Inflammatory macrophage (primary cell): ENCODE data around the gene CREM.
A peak's percentile ranks its signal among the peaks of the same experiment; 100 is the strongest.

Experiments used
- DNase-seq, 2 donors: peaks; one replicate each; pipeline ENCODE4 v3.0.0-alpha.2; 2020 to 2022

Gene CREM

DNA sequence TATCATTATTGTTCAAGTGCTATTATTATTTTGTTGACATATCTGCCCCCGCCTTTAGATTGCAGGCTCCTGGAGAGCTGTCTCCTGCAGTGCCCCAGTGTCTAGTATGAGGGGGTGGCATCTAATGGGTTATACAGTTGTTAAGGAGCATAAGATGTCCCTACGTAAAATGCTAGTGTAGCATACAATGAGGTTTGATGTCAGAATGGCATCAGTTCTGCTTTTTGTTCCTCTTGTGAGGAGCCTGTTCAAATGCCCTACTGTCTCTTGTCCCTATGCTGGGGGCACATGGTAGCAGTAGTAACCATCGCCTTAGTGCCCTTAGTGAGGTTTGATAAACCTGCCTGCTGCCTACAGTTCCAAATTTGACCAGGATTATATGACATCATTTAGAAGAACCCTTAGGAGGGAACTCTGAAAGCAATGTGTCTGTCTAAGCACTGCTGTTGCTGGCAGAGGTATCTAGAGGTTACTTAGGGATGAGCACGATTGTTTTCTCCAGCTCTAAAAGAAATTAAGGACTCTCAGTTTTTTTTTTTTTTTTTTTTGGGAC, 9.7 kb downstream of the CREM start:
- peak in 1 of 2 donors; percentile 10 for DNase-seq

GRCh38 chr10:35140126-35140525, 13.5 kb downstream of the CREM start:
- DNase-seq: no peak

DNA sequence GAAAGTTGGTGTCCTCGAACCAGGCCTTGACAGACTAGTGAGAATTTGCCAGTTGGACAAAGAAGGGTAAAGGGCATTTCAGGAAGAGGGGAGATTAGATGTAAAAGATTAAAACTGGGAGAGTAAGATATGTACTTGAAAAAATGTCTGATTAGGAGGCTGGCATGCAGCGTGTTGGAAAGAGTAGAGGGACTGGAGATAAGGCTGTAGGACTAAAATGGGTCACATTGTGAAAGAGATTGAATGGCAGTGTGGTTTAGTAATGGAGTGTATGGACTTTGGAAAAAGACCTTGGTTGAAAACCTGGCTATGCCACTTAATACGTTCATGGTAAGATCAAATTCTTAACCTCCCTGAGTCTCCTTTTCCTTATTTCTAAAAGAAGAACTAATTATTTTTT, 14.1 kb downstream of the CREM start:
- DNase-seq: no peak

DNA sequence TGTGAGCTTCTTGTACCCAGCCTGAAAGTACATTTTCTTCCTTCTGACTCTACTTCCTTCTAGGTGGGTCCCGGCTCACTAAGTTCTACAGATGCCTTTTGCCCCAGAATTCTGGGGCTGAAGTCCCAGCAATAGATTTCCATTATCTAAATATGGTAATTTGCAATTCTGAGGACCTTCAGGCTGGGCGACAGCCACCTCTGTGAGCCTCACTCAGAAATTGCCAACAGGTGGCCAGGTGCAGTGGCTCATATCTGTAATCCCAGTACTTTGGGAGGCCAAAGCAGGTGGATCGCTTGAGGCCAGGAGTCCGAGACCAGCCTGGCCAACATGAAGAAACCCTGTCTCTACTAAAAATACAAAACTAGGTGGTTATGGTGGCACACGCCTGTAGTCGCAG, 23.7 kb downstream of the CREM start:
- no peak for DNase-seq

- DNase-seq: no peak
Measured at GRCh38 chr10:35152992-35153391, 26.3 kb downstream of the CREM start.

GRCh38 chr10:35153716-35154115, 27.1 kb downstream of the CREM start:
- DNase-seq: no peak

DNA sequence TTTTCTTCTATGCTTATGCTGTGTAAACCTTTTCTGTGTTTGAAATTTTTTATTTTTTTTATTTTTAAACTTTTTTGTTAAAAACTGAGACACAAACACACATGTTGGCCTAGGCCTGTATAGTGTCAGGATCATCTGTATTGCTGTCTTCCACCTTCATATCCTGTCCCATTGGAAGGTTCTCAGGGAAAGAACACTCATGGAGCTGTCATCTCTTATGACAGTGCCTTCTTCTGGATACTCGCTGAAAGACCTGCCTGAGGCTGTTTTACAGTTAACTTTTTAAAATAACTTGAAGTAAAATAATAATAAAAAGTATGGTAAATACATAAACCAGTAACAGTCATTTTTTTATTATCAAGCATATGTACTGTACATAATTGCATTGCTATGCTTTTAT, 34.1 kb downstream of the CREM start:
- no peak for DNase-seq

DNA sequence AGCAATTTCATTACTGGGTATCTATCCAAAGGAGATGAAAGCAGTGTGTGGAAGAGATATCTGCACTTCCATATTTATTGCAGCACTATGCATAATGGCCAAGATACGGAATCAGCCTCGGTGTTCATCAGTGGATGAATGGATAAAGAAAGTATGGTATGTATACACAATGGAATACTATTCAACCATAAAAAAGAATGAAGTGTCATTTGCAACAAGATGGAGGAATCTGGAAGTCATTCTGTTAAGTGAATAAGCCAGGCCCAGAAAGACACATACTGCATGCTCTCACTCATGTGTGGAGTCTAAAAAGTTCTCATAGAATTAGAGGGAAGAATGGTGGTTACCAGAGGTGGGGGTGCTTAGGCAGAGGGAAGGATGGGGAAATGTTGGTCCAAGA, 35.3 kb downstream of the CREM start:
- no peak for DNase-seq

DNA sequence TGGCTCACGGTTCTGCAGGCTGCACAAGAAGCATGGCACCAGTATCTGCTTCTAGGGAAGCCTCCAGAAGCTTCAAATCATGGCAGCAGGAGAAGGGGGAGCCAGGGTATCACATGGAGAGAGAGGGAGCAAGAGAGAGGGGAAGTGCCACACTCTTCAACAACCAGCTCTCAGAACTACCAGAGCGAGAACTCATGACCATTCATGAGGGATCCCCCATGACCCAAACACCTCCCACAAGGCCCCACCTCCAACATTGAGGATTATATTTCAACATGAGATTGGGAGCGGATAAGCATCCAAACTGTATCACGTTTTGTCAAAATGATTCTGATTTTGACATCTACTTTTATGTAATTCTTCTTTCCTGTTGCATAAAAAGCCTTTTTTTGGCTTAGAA, 38.5 kb downstream of the CREM start:
- peak; percentile 59 to 74 for DNase-seq

DNA sequence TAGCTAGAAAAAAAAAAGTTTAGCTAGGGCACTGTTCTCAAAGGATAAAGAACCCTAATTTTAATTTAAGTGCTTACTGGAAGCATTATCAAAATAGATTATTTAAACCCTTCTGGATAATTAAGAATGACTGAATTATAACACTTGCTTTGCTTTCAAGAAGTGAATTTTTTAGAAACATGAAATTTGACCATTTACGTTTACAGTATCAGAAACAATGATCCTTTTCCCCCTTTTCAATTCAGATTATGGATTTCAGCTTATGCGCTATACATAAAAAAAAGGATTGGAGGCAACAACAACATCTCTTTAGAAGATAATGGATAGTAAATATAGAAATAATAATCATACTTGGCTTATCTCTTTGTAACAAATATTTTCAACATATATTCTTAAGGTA, 39.2 kb downstream of the CREM start:
- no peak for DNase-seq

DNA sequence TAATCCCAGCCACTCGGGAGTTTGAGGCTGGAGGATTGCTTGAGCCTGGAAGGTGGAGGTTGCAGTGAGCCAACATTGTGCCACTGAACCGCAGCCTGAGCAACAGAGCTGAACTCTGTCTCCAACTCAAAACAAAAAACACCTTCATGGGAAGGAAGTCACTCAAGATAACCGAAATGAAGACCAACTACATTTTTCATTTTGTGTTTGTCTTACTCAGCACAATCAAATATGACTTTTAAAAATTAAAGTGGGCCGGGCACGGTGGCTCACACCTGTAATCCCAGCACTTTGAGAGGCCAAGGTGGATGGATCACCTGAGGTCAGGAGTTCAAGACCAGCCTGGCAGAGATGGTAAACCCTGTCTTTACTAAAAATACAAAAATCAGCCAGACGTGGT, 40.0 kb downstream of the CREM start:
- no peak for DNase-seq

DNA sequence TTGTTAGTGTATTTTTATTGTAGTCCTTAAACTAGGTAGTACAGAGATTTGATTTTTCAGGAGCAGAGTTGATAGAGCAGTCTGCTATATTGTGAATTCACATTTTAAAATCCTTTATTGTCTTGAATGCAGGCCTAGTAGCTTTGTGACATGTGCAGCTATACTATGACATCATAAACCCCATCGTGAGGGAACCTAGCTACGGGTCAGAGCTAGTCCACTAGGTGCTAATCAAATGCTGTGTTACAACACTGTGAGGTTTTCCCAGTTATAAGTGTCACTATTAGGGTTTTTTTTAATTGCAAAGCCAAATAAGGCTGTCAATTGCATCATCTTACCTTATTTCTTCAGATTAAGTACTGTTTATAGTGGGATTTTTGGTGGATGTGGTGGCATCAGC, 40.7 kb downstream of the CREM start:
- no peak for DNase-seq

- no peak for DNase-seq
Measured at GRCh38 chr10:35172146-35172545, 45.5 kb downstream of the CREM start.

GRCh38 chr10:35172574-35172973, 45.9 kb downstream of the CREM start:
- no peak for DNase-seq

GRCh38 chr10:35178331-35178730, 51.7 kb downstream of the CREM start:
- no peak for DNase-seq

DNA sequence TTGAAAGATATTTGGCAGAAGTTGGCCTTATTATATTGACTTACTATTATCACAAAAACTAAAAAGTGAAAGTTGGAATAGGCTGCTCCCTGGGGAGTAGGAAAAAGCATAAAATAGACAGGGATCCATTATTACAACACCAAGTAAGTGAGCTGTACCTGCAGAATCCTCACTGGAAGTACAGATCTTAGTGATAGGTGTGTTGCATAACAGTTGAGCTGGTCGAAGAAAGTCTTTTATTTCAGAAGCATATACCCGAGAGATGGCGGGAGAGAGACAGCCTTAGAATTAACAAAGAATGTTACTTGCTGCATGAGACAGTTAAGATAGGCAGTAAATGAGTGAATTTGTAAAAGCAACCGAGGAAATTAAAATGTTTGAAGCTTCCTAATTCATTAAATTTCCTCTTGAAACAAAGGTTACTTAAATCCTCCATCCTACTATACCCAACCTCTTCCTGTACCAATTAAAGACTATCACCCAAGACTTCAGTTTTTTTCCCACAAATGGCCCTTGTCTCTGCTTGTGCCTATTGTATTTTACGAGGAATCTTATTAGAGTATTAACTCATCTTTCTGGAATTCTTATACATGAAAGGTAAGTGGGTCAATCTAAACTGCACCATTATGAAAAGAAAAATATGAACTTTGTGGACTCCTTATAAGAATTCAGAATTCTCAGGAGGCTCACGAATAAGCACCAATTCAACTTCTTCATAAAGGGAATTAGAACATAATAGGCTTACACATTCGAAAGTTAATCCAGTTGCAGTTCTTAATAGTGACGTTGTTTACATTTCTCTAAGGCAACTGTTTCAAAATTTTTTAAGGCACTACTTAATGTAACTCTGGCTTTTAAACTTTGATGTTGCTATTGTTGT, 56.2 kb downstream of the CREM start:
- DNase-seq: no peak

- peak in 1 of 2 donors; percentile 28 for DNase-seq
Measured at GRCh38 chr10:35184527-35185171, 58.0 kb downstream of the CREM start.

DNA sequence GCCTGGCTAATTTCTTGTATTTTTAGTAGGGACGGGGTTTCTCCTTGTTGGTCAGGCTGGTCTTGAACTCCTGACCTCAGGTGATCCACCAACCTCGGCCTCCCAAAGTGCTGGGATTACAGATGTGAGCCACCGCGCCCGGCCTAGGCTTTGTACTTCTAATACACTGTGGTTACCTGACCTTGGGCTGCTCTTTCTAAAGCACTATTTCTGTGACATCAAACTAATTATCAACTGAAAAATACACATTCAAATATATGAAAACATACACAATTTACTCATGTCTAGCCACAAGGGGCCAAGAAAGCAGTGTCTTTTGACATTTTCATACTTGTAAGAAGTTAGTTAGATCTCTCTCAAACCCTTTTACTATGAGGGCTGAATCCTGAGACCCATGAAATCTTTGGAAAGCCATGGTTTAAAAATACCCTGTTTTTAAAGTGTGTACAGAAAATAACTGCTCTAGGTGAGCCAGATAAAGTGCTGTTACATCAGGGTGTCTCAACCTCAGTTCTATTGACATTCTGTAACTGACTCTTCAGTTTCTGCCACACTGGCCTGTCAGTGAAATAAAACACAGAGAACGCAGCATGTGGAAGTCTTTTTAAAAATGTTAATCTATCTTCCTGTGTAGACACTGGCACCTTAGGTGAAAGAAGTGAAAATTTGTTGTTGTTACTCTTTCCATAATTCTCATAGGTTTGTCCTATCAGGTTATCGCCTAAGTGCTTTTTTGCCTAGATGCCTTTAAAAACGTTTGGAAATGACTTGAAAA, 58.8 kb downstream of the CREM start:
- no peak for DNase-seq

GRCh38 chr10:35188954-35189353, 62.3 kb downstream of the CREM start:
- DNase-seq: no peak

GRCh38 chr10:35191523-35191922, 64.9 kb downstream of the CREM start:
- peak; percentile 80 to 89 for DNase-seq

DNA sequence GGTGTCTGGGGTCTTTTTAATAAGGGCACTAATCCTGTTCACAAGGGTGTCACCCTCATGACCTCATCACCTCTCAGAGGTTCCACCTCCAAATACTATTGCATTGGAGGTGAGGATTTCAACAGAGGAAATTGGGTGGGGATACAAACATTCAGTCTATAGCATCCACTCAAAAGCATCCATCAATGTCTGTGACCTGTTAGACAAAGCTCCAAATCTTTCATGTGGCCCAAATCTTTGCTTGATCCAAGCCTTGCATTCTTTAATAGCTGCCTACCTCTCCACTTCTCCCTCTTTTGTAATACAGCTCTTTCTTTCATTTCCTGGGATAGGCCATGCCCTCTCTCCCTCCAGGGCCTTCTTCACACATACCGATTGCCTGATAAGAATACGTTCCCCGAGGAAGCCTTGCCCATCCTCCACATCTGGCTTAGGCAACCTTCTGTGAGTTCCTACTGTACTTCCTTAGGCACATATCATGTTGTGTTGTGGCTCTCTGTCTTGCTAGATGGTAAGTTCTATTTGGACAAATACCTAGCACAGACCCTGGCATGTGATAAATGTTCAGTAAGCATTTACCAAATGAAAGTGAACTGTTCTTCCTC, 66.1 kb downstream of the CREM start:
- peak in 1 of 2 donors; percentile 37 for DNase-seq

- no peak for DNase-seq
Measured at GRCh38 chr10:35194471-35194870, 67.8 kb downstream of the CREM start.

DNA sequence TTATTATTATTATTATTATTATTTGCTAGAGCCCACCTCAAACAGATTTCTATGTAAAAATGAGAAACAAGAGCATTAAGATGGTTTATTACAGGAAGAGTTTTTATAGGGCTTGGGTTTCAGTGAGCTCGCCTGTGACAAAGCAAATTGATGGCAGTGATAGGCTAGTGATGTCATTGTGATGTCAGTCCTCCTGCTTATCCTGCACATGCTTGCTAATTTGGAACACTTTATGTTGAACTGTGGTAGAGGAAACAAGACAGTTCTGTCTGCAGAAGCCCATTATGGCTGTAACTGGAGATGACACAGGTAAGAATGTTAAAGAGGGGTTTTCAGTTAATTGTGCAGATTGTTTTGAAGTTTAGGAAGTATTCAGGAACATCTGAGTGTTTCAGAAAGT, 68.3 kb downstream of the CREM start:
- DNase-seq: no peak
